ENCODE results near the gene TIMP4. TPM values are rescaled to one million over a fixed set of nuclear protein-coding genes. Genes with fewer than 3 reads are reported as not detected.

The TIMP4 gene
- total RNA-seq, 3 donors from 2014 or later, result 1.2 to 8.7 (median 3.6) TPM

- intact Hi-C loops (cut with DNase I, micrococcal nuclease), result loop anchor here (5.0 kb wide), 1 partner anchor 39 kb away; no protein-coding TSS in a partner anchor
- Histone ChIP-seq H3K4me1 (ENCODE audit: low read depth) (peaks cover 7% of the 10 kb centered on the region), H3K9me3 (peaks cover 8% of the 10 kb centered on the region), H3K4me3 (no peak overlapping the region), H3K36me3 (ENCODE audit: low read depth) (no peaks in the 10 kb centered on the region)
- peak; percentile 71 for TF ChIP-seq CTCF (IDR thresholded peaks at IDR 0.05)
- DNase-seq, result peak in 2 of 3 donors; percentile 76 to 85
- peak; percentile 77 for ATAC-seq
These were observed 17.2 kb upstream of the TIMP4 start for GRCh38 chr3:12175844-12176453.

- DNase-seq (no peak), ATAC-seq (no peak)
- Histone ChIP-seq H3K4me3 (no peak overlapping the region), H3K4me1 (ENCODE audit: low read depth) (peaks cover 4% of the 10 kb centered on the region), H3K36me3 (ENCODE audit: low read depth) (no peaks in the 10 kb centered on the region), H3K9me3 (peaks cover 8% of the 10 kb centered on the region)
- no peak for TF ChIP-seq CTCF (IDR thresholded peaks at IDR 0.05)
- intact Hi-C loops (cut with DNase I, micrococcal nuclease), result loop anchor here (5.0 kb wide), 1 partner anchor 38 kb away; no protein-coding TSS in a partner anchor
These were observed 16.5 kb upstream of the TIMP4 start for GRCh38 chr3:12175137-12175593.

- Histone ChIP-seq H3K36me3 (ENCODE audit: low read depth) (no peaks in the 10 kb centered on the region), H3K9me3 (peaks cover 8% of the 10 kb centered on the region), H3K4me3 (no peak overlapping the region), H3K4me1 (ENCODE audit: low read depth) (no peaks in the 10 kb centered on the region)
- intact Hi-C loops (cut with DNase I, micrococcal nuclease), result no loop called here
- no peak for TF ChIP-seq CTCF (IDR thresholded peaks at IDR 0.05)
- ATAC-seq (no peak), DNase-seq (no peak)
These were observed 11.5 kb upstream of the TIMP4 start for GRCh38 chr3:12170207-12170606.

GRCh38 chr3:12165909-12166308 lies 7.2 kb upstream of the TIMP4 start:
- ATAC-seq (no peak), DNase-seq (no peak)
- Histone ChIP-seq H3K4me3 (no peak overlapping the region), H3K4me1 (ENCODE audit: low read depth) (no peaks in the 10 kb centered on the region), H3K36me3 (ENCODE audit: low read depth) (no peaks in the 10 kb centered on the region), H3K9me3 (no peaks in the 10 kb centered on the region)
- intact Hi-C loops (cut with DNase I, micrococcal nuclease), result no loop called here
- no peak for TF ChIP-seq CTCF (IDR thresholded peaks at IDR 0.05)

- Histone ChIP-seq H3K9me3 (no peaks in the 10 kb centered on the region), H3K4me3 (no peak overlapping the region), H3K36me3 (ENCODE audit: low read depth) (no peaks in the 10 kb centered on the region), H3K4me1 (ENCODE audit: low read depth) (peaks cover 9% of the 10 kb centered on the region)
- TF ChIP-seq CTCF (IDR thresholded peaks at IDR 0.05), result no peak
- peak; percentile 63 for ATAC-seq
- DNase-seq, result no peak
- intact Hi-C loops (cut with DNase I, micrococcal nuclease), result no loop called here
These were observed 502 bp upstream of the TIMP4 start for GRCh38 chr3:12159227-12159601.

Data from mucosa of descending colon (tissue), 3 donors.